K562 (cell line): ENCODE measurements around the gene RPTOR.
"Not testable (repeated sequence)": the region's sequence is repeated elsewhere in the genome, so short reads cannot be mapped to it uniquely, and the experiment has no call there.

Experiments used
- CBX5 ChIP-seq: IDR thresholded peaks from 2 replicates; pipeline ENCODE4 v1.6.1; 2014; ENCODE audit warnings: low read depth, borderline replicate concordance
- EZH2 ChIP-seq: IDR thresholded peaks from 2 replicates; pipeline ENCODE4 v1.6.1; 2012; ENCODE audit warnings: low read depth, mild to moderate bottlenecking, inconsistent platforms, low read length, borderline replicate concordance
- FOXA1 ChIP-seq: fragments of 450-650 bp; IDR thresholded peaks from 2 replicates; pipeline ENCODE4 v1.6.1; 2016; ENCODE audit warnings: mild to moderate bottlenecking, borderline replicate concordance
- GATA2 ChIP-seq: sonication (generic); formaldehyde crosslinking; IDR thresholded peaks from 2 replicates; pipeline ENCODE4 v1.4.0; 2020; ENCODE audit warnings: mild to moderate bottlenecking, missing genetic modification reagents
- HDAC2 ChIP-seq: fragments of 450-650 bp; IDR thresholded peaks from 2 replicates; pipeline ENCODE4 v1.6.1; 2016; ENCODE audit warnings: mild to moderate bottlenecking
- NRF1 ChIP-seq, 2 experiments: fragments of 450-650 bp; IDR thresholded peaks in 1 of 2; conservative IDR thresholded peaks in 1 of 2; 2 replicates each; pipeline ENCODE4 v1.6.1; 2014; ENCODE audit warnings: mild to moderate bottlenecking in 2 of 2
- PHF21A ChIP-seq: fragments of 450-650 bp; IDR thresholded peaks from 2 replicates; pipeline ENCODE4 v1.6.1; 2017; ENCODE audit warnings: low read depth, borderline replicate concordance
- POLR2A ChIP-seq: fragments of 450-650 bp; conservative IDR thresholded peaks from 2 replicates; pipeline ENCODE4 v1.6.1; 2016
- SNIP1 ChIP-seq: fragments of 450-650 bp; IDR thresholded peaks from 2 replicates; pipeline ENCODE4 v1.7.1; 2017; ENCODE audit warnings: low read depth, mild to moderate bottlenecking
- ZFP36 ChIP-seq: fragments of 150-350 bp; IDR thresholded peaks from 2 replicates; pipeline ENCODE4 v1.6.1; 2018; ENCODE audit warnings: low read length, low read depth; ENCODE audit not compliant: partially characterized antibody
- ZKSCAN8 ChIP-seq: fragments of 200-800 bp; sonication (Bioruptor generic); IDR thresholded peaks from 2 replicates; pipeline ENCODE4 v1.6.1; 2016; ENCODE audit warnings: missing genetic modification characterization, missing compliant biosample characterization

GRCh38 chr17:80578668-80579388, 34.2 kb downstream of the RPTOR start:
- TF ChIP-seq ZKSCAN8; PHF21A; POLR2A; SNIP1; ZFP36; EZH2; GATA2 (CRISPR knock-in tag); NRF1 (conservative IDR thresholded peaks at IDR 0.05 in 1 of 2, IDR thresholded peaks at IDR 0.05 in 1 of 2); FOXA1; CBX5; HDAC2: not testable (repeated sequence)
